Stomach (tissue), 4 donors: ENCODE results near the gene HHIPL1.

Source experiments
- POLR2A ChIP-seq, 4 donors: fragments of 450-650 bp; IDR thresholded peaks; one replicate each; pipeline ENCODE4 v1.6.1; 2016; ENCODE audit warnings: antibody characterized with exemption in 4 of 4, control low read depth in 2 of 4, mild to moderate bottlenecking in 1 of 4, moderate library complexity in 1 of 4
- POLR2AphosphoS5 ChIP-seq, 3 donors: sonication (generic); formaldehyde crosslinking; IDR thresholded peaks; one replicate each; pipeline ENCODE4 v1.6.1; 2016; ENCODE audit warnings: antibody characterized with exemption in 3 of 3
- TF ChIP-seq, protein P1 (sequence below), 7 experiments: fragments of 450-650 bp in 4 of 7; fragments of 200-600 bp in 3 of 7; sonication (generic) in 3 of 7; IDR thresholded peaks; one replicate each; pipeline ENCODE4 v1.5.1; 2016 to 2019; ENCODE audit warnings: antibody characterized with exemption in 7 of 7, control low read depth in 2 of 7, mild to moderate bottlenecking in 1 of 7

DNA sequence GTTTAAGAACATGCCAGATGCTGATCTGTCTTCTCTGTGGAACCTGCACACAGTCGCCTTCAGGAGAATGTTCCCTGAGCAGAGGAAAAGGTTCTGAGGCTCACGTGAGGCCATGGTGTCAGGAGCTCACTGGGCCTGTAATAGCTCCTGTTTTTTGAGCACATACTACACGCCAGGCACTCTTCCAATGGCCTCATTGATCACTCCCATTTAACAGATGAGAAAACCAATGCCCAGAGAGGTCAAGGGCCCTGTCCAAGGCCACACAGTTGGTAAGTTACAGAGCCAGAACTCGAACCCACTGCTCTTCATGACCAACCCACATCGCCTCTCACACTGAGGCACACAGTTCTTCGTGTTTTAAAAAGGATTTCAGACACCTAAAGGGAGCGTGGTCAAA is 7.3 kb upstream of the HHIPL1 start:
- no peak for TF ChIP-seq POLR2AphosphoS5 (IDR thresholded peaks at IDR 0.05)
- TF ChIP-seq, protein P1, sequence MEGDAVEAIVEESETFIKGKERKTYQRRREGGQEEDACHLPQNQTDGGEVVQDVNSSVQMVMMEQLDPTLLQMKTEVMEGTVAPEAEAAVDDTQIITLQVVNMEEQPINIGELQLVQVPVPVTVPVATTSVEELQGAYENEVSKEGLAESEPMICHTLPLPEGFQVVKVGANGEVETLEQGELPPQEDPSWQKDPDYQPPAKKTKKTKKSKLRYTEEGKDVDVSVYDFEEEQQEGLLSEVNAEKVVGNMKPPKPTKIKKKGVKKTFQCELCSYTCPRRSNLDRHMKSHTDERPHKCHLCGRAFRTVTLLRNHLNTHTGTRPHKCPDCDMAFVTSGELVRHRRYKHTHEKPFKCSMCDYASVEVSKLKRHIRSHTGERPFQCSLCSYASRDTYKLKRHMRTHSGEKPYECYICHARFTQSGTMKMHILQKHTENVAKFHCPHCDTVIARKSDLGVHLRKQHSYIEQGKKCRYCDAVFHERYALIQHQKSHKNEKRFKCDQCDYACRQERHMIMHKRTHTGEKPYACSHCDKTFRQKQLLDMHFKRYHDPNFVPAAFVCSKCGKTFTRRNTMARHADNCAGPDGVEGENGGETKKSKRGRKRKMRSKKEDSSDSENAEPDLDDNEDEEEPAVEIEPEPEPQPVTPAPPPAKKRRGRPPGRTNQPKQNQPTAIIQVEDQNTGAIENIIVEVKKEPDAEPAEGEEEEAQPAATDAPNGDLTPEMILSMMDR (IDR thresholded peaks at IDR 0.05) = no peak
- no peak for TF ChIP-seq POLR2A (IDR thresholded peaks at IDR 0.05)
